Measurements from ENCODE around the gene PPARG.

PPARG gene

DNA sequence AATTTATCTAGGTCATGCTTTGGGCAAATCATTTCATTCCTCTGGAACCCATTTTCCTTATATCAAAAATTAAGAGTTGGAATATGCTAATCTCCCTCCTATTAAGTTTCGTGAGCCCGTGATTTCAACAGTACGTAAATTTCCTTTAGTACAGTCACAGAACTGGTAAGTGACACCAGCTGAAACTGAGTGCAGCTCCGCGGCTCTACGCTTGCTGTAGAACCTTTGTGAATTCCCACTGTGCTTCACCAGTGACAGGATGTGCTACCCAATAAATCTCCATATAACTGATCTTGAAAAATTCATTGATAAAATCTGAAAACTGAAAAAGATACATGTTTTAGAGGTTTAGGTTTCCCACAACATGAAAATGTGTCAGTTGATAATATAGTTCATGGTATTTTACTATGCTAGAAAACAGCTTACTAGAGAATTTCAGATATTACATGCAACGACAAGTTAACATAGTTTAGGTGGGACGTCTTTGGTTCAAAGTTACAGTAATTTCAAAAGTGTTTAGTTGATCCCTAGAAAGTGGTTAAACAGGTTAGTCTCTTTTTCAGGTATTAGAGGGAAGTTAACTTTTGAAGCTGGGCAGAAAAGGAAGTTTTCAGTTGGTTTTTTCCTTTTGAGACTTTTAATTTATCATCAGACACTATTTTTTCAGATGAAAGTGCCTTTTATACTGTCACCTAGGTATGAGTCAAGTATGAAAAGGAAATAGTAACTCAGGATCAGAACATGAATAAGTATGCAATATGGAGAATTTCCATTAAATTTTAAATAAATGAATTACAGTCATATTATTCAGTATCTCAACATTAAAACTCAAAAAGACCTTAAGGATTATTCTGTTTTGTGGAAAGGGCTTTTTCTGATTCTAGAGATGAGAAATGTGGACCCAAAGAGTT, 57.0 kb downstream of the PPARG start:
- DNase-seq: no peak

- no peak for DNase-seq
Observed at GRCh38 chr3:12347301-12347700, 58.4 kb downstream of the PPARG start.

DNA sequence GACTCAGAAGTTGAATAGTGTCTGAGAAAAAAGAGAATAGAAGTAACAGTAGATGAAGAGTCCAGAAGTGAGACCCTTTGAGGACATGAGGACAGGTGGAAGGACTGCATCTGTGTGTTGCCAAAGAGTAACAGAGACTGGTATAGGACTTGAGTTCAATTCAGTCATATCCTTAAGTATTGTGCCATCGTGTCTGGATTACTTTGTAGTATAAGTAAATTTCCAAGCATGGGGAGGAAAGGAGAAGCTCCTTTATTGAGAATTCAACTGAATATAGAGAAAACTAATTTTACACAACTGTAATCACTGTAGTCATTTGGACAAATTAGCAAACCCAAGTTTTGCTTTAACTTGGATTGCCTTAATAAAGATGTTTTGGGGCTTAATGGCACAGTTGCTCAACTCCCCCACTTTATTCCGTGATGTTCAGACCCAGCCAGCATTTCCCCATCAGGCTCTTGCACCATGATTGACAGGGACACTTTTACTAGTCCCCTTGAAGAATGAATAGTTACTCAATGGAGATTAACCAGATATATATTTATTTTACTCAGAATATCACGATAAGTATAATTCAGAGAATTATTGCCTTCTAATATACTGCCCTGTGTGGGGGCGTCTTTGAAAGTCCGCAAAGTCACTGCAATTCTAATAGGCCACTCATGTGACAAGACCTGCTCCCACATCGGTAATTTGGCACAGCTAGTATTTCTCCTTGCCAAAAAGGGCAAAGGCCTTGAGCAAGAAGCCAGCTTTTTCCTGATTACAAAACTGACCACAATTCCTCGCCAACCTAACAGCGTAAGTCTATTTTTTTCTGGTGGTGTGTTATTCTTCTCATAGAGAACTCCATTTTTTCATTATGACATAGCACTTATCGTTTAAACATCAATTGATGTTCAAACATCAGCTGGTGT, 61.3 kb downstream of the PPARG start:
- DNase-seq: no peak

DNA sequence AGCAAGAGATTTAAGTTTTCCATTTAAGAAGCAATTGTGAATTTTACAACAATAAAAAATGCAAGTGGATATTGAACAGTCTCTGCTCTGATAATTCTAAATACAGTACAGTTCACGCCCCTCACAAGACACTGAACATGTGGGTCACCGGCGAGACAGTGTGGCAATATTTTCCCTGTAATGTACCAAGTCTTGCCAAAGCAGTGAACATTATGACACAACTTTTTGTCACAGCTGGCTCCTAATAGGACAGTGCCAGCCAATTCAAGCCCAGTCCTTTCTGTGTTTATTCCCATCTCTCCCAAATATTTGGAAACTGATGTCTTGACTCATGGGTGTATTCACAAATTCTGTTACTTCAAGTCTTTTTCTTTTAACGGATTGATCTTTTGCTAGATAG, 62.3 kb downstream of the PPARG start:
- DNase-seq: no peak

DNA sequence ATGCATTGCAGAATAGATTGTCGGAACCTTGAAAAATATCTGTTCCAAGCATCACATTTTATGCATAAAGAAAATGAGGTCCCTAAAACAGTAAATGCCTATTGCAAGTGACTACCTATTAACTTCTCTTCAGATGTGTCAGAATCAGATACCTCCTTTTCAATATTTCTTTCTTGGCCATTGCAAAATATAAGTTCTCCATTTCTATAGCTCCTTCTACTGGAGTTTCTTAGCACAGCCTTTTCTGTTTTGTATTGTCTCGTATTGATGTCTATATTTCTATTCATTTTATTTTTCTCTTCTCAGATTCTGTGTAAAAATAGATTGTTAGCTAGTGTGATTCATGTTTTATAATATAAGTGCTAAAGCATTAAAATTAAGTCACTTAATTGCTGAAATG, 63.4 kb downstream of the PPARG start:
- no peak for DNase-seq

GRCh38 chr3:12352755-12353154, 63.9 kb downstream of the PPARG start:
- no peak for DNase-seq

DNA sequence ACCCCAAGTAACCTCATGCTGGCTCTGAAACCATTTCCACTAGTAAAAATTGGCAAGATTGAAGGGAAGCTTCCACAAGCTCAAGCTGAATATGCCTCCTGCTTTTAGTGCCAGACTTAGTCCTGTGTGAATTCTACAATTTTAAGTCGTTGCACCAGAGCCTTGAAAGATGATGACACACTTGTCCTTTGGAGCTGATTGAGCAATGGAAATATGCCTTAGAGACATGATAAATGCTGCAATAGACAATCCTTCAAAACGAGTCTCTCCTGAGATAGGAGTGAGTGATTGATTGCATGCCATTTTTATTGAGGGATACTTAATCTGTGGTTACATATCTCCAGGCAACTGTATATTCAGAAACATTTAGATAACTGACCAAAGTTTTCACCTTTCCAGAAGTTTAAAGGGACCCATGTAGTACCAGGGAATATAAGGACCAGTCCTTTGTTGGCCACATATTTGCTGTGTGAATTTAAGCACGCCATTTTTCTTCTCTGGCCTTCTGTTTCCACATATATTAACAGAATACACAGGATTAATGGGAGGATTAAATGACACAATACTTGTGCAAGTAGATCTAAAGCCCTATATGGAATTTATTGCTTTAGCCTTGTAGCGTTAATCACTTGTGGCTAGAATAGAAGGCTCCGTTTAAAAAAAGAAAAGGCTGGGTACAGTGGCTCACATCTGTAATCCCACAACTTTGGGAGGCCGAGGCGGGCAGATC, 65.1 kb downstream of the PPARG start:
- no peak for DNase-seq

DNA sequence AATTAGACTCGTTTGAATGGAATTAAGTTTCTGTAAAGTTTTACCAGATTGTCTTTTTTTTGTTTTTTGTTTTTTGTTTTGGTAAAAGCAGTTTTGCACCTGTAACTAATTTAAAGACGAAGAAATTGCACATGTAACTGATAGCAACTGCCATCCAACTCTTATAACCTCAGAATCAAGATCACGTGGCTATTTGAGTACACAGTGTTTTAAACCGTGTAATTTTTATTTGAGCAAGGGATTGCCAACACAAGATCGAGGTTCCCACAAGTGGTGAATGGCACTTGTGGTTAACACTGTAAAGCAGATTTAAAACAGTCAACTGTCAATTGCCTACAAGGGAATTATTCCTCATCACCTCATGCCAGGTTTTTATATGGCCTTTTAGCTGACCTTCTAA, 67.3 kb downstream of the PPARG start:
- DNase-seq: no peak

- no peak for DNase-seq
Observed at GRCh38 chr3:12356996-12357395, 68.1 kb downstream of the PPARG start.

GRCh38 chr3:12357456-12357855, 68.6 kb downstream of the PPARG start:
- DNase-seq: no peak

DNA sequence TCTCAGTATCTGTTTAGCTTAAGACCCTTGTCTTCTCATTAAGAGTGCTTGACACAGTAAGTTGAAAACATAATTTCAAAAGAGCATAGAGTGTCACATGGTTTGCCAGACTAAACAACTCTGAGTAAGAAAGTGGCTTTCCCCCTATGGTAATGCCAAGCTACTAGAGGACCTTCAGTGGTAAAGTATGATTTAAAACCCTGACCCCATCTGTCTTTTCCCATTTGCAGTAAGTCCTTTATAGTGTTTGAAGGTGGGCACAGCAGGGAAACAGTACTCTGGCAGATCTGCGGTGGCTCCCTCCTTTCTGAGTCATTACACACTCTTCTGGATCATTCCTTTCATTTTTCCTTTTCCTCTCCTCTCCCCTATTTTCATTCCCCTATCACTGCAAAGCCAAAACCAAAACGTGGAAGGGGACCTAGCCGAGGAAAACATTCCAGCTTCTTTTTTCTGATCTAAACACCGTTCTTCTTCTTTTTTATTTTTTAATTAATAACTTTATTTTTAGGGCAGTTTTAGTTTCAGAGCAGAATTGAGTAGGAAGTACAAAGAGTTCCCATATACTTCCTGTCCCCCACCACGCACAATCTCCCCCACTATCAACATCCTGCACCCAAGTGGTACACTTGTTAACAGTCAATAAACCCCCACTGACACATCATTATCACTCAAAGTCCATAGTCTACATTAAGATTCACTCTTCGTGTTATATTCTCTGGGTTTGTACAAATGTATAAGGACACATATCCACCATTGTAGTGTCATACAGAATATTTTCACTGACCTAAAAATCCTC, 74.7 kb downstream of the PPARG start:
- DNase-seq: no peak

DNA sequence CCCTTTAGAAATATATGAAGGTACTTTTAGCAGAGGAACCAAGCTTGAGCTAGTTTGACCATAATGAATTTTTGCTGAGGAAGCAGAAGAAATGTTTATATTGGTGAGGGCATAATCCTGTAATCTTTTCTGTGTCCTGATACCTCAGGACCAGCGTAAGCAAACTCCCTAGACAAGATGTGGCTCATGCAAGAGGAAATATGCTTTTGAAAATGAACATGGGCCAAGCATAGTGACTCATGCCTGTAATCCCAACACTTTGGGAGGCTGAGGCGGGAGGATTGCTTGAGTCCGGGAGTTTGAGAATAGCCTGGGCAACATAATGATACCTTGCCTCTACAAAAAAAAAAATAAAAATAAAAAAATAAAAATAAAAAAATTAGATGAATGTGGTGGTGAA, 78.5 kb downstream of the PPARG start:
- no peak for DNase-seq

GRCh38 chr3:12369029-12369428, 80.2 kb downstream of the PPARG start:
- no peak for DNase-seq

DNA sequence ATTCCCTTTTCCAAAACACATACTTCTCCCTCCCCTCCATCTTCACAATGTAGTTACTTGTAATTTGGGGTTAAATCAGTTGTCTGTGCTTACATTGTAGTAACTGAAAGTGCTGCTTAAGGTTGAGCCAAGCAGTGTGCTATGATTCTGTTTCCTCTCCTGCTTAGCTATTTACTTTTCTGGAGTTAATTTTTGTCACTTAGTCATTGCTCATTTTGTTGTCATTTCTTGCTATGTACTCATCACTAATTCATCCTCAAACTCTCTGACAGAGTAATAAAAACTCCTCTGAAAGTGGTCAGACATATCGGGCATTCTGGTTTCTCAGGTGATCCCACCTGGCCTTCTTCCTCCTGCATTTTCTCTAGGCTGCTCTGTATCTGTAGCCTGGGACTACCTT, 80.7 kb downstream of the PPARG start:
- no peak for DNase-seq

DNA sequence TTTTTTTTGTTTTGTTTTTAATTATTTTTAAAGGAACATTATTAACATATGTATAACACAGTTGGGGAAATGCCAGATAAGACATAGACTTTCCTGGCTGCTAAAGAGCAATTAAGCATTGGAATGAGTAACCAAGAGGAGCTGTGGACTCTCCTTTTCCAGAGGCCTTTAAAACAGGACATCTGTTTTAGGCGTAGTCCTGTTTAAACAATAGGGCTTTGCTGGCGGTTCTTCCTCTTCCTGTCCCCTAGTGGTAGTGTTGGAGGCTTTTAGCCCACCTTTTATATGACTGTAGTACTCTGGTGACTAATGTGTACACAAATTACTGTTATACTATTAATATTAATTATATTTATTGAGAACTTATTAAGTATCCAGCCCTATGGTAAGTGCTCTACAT, 81.9 kb downstream of the PPARG start:
- DNase-seq: no peak

- no peak for DNase-seq
Observed at GRCh38 chr3:12371525-12372140, 82.8 kb downstream of the PPARG start.

- DNase-seq: no peak
Observed at GRCh38 chr3:12372741-12373280, 83.9 kb downstream of the PPARG start.

GRCh38 chr3:12375572-12375971, 86.7 kb downstream of the PPARG start:
- DNase-seq: no peak

DNA sequence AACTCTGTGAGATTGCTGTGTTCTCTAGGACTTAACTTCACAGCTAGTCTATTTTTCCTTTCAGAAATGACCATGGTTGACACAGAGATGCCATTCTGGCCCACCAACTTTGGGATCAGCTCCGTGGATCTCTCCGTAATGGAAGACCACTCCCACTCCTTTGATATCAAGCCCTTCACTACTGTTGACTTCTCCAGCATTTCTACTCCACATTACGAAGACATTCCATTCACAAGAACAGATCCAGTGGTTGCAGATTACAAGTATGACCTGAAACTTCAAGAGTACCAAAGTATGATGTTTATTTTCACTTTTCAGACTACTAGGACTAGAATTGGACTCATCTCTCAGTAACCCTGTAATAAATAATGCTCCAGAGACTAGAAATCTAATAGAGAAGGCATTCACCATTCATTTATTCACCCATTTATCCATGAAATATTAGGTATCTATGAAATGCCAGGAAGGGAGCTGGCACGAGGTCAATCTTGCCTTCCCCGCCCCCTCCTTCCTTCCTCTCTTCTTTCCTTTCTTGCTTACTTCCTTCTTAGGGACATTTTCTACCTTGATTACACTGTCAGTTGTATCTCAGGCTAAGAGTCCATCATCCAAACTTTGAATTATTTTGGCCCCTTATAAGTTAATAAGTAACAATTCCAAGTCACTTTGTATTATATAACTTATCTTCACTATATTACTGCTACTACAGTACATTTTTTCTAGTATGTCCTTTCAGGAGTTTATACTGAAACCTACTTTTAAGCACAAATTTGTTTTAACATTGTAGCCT, 91.0 kb downstream of the PPARG start:
- no peak for DNase-seq

DNA sequence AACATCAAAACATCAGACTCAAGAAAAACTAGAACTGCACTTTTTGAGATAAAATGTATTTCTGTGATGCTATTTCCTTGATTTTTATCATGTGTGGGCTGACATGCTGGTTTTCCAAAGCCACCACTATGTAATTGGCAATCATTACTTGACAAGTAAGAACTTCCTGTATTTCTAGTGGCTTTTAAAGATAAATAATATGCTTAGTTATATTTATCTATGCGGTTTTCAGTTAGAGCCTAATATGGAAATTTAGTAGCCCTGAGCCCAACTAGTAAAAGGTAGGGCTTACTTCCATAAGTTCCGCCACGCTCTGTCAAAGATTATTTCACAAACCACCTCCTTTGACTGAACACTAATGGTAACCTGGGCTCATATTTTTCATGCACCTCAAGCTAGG, 91.6 kb downstream of the PPARG start:
- DNase-seq: no peak

DNA sequence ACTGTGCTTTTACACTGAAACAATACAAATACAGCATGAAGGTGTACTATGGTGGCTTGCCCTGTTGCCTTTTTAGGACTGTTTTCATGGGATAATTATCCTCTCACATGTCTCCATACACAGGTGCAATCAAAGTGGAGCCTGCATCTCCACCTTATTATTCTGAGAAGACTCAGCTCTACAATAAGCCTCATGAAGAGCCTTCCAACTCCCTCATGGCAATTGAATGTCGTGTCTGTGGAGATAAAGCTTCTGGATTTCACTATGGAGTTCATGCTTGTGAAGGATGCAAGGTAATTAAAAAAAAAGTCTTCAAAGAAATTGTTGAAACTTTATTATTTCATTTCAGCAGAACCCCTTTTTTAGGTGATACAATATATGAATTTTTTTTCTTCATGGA, 92.3 kb downstream of the PPARG start:
- DNase-seq: no peak
